Ovary (tissue), 9 donors: ENCODE results near the gene IPO7. TPM values are rescaled to one million over a fixed set of nuclear protein-coding genes. Genes with fewer than 3 reads are reported as not detected.

ENCODE experiments used
- DNase-seq, 5 donors: peaks; one replicate each; pipeline ENCODE4 v3.0.0-alpha.2; 2019 to 2020
- H3K27ac ChIP-seq, 2 donors: fragments of 200-600 bp; one replicate each; pipeline versions ENCODE4 v1.5.1 to v1.8.0; 2019 to 2022
- H3K27me3 ChIP-seq: fragments of 200-600 bp; one replicate; pipeline ENCODE4 v1.8.0; 2022
- H3K36me3 ChIP-seq: fragments of 200-600 bp; sonication (generic); one replicate; pipeline ENCODE4 v1.5.1; 2019
- H3K4me1 ChIP-seq: one replicate; pipeline ENCODE4 v1.8.1; 2013; ENCODE audit warnings: mild to moderate bottlenecking, moderate library complexity; ENCODE audit not compliant: insufficient read depth
- H3K4me3 ChIP-seq: fragments of 200-600 bp; sonication (generic); one replicate; pipeline ENCODE4 v1.5.1; 2017
- H3K9me3 ChIP-seq, 2 donors: fragments of 200-600 bp in 1 of 2; sonication (generic) in 1 of 2; one replicate each; pipeline versions ENCODE4 v1.5.1 to v1.8.1; 2013 to 2019; ENCODE audit warnings: mild to moderate bottlenecking in 1 of 2, moderate library complexity in 1 of 2
- CTCF ChIP-seq, 3 donors: fragments of 450-650 bp in 2 of 3; fragments of 200-600 bp in 1 of 3; IDR thresholded peaks; one replicate each; pipeline versions ENCODE4 v1.5.1 to v1.8.0; 2016 to 2022; ENCODE audit warnings: antibody characterized with exemption in 3 of 3, mild to moderate bottlenecking in 1 of 3
- EP300 ChIP-seq: sonication (generic); formaldehyde crosslinking; IDR thresholded peaks from one replicate; pipeline ENCODE4 v1.6.1; 2017; ENCODE audit warnings: antibody characterized with exemption
- POLR2A ChIP-seq: fragments of 450-650 bp; IDR thresholded peaks from one replicate; pipeline ENCODE4 v1.6.1; 2017; ENCODE audit warnings: antibody characterized with exemption, mild to moderate bottlenecking, moderate library complexity
- WGBS, 3 donors: extraction: QIAGEN DNeasy Blood & Tissue Kit in 1 of 3; methylation state at CpG; one replicate each; pipeline versions ENCODE4 v1.1.5 to v1.1.7; 2013 to 2017; 5-methylcytosine and 5-hydroxymethylcytosine counted together
- intact Hi-C, 4 donors: fragments of 100-400 bp; cut with DNase I; formaldehyde crosslinking; loops; one replicate each; pipeline versions ENCODE4 v1.11.0 to v1.15.1; 2022 to 2023
- polyA plus RNA-seq, 2 donors: library from polyadenylated mRNA; stranded (reverse); fragments of 200-250 nt in 1 of 2; fragments of 350-450 nt in 1 of 2; fragmentation: Illumina TruSeq in 1 of 2; extraction: RNeasy Lipid Tissue Mini Kit (QIAGEN cat#74804) in 1 of 2; gene quantifications; one replicate each; pipeline ENCODE4 v1.2.3, GENCODE V29; 2013 to 2014
- total RNA-seq, 7 donors: library from RNA; depleted of rRNA in 2 of 7; stranded (reverse); fragments of >200 nt in 2 of 7; fragmentation: NEBNext Ultra II Directional in 3 of 7; extraction: Animal tissue kit (Norgen Biotek cat#: 25700) in 3 of 7; gene quantifications; one replicate each; pipeline versions ENCODE4 v1.1.0 to v1.2.4, GENCODE V29; 2016 to 2023
- donor health status: DM: no; HTN: no; CAD: no; lungs with moderate emphysema.
- donor health status: DM: no; HTN: no; CAD: no.
- donor health status: Bipolar disorder and iron deficiency.
- donor health status: DM: yes; HTN: yes; CAD: no.
- donor health status: DM: no; HTN: no; CAD: no.
- donor health status: DM: yes; HTN: yes; CAD: no.

Gene IPO7
- total and polyA plus RNA-seq, 9 donors: 32.3 to 122 (median 100) TPM

- TF ChIP-seq POLR2A (no peak), CTCF (IDR thresholded peaks at IDR 0.05) (no peak), EP300 (no peak)
- intact Hi-C loops: no loop called here
These were observed 2.4 kb downstream of the IPO7 start for GRCh38 chr11:9386901-9387300.

GRCh38 chr11:9396310-9396709 is 11.9 kb downstream of the IPO7 start:
- TF ChIP-seq EP300 (no peak), CTCF (IDR thresholded peaks at IDR 0.05) (no peak), POLR2A (no peak)
- Histone ChIP-seq H3K9me3 (no peaks in the 10 kb centered on the region), H3K36me3 (no peaks in the 10 kb centered on the region), H3K4me3 (no peak overlapping the region), H3K27me3 (no peaks in the 10 kb centered on the region), H3K4me1 (peaks cover 4% of the 10 kb centered on the region), H3K27ac (no peak overlapping the region)
- intact Hi-C loops: no loop called here
- DNase-seq: no peak
- 90 to 93% (median 92%) methylated on average over 10 of the region's 10 CpGs for WGBS, 3 donors

More at GRCh38 chr11:9386901-9387300, 2.4 kb downstream of the IPO7 start:
- Histone ChIP-seq H3K27ac (no peak overlapping the region), H3K9me3 (no peaks in the 10 kb centered on the region), H3K27me3 (no peaks in the 10 kb centered on the region), H3K36me3 (no peaks in the 10 kb centered on the region), H3K4me3 (no peak overlapping the region), H3K4me1 (peaks cover 5% of the 10 kb centered on the region)
- no peak for DNase-seq
- 17 to 27% (median 18%) methylated on average over 1 of the region's 1 CpG for WGBS, 3 donors

GRCh38 chr11:9396752-9397151 is 12.3 kb downstream of the IPO7 start:
- no peak for DNase-seq
- H3K9me3 ChIP-seq: no peaks in the 10 kb centered on the region
- no peak overlapping the region for H3K27ac ChIP-seq
- intact Hi-C loops: no loop called here
- H3K36me3 ChIP-seq: no peaks in the 10 kb centered on the region
- TF ChIP-seq EP300: no peak
- no peak for TF ChIP-seq CTCF (IDR thresholded peaks at IDR 0.05)
- no peak for TF ChIP-seq POLR2A
- H3K27me3 ChIP-seq: no peaks in the 10 kb centered on the region
- no peak overlapping the region for H3K4me3 ChIP-seq
- 94 to 97% (median 96%) methylated on average over 3 of the region's 3 CpGs for WGBS, 3 donors
- H3K4me1 ChIP-seq: peaks cover 2% of the 10 kb centered on the region

GRCh38 chr11:9397746-9398680 is 13.6 kb downstream of the IPO7 start:
- no peaks in the 10 kb centered on the region for H3K27me3 ChIP-seq
- 78 to 81% (median 78%) methylated on average over 4 of the region's 4 CpGs for WGBS, 3 donors

More at GRCh38 chr11:9397746-9398680, 13.6 kb downstream of the IPO7 start:
- intact Hi-C loops: no loop called here
- TF ChIP-seq CTCF (IDR thresholded peaks at IDR 0.05): no peak
- TF ChIP-seq POLR2A: no peak
- no peak for TF ChIP-seq EP300
- Histone ChIP-seq H3K4me3 (no peak overlapping the region), H3K36me3 (no peaks in the 10 kb centered on the region), H3K27ac (no peak overlapping the region), H3K9me3 (no peaks in the 10 kb centered on the region), H3K4me1 (peaks cover 2% of the 10 kb centered on the region)
- DNase-seq: no peak
